HEK293T (cell line): ENCODE data around the gene GLRA3.

Experiments
- ARNT ChIP-seq: fragments of 450-650 bp; IDR thresholded peaks from 2 replicates; pipeline ENCODE4 v1.6.1; 2017; ENCODE audit warnings: mild to moderate bottlenecking
- BHLHE40 ChIP-seq: fragments of 450-650 bp; IDR thresholded peaks from 2 replicates; pipeline ENCODE4 v1.6.1; 2016; ENCODE audit warnings: mild to moderate bottlenecking, moderate library complexity, borderline replicate concordance
- ELF4 ChIP-seq: fragments of 450-650 bp; IDR thresholded peaks from 2 replicates; pipeline ENCODE4 v1.6.1; 2017; ENCODE audit warnings: antibody characterized with exemption
- FOXA1 ChIP-seq: fragments of 450-650 bp; IDR thresholded peaks from 2 replicates; pipeline ENCODE4 v1.6.1; 2016; ENCODE audit warnings: mild to moderate bottlenecking
- FOXK2 ChIP-seq: fragments of 450-650 bp; IDR thresholded peaks from 2 replicates; pipeline ENCODE4 v1.6.1; 2016; ENCODE audit warnings: mild to moderate bottlenecking
- HDGF ChIP-seq: fragments of 450-650 bp; IDR thresholded peaks from 2 replicates; pipeline ENCODE4 v1.6.1; 2017; ENCODE audit warnings: antibody characterized with exemption, borderline replicate concordance
- PKNOX1 ChIP-seq: fragments of 450-650 bp; IDR thresholded peaks from 2 replicates; pipeline ENCODE4 v1.6.1; 2016
- SP1 ChIP-seq: fragments of 450-650 bp; IDR thresholded peaks from 2 replicates; pipeline ENCODE4 v1.6.1; 2017

GRCh38 chr4:174697202-174697601 is 131.8 kb downstream of the GLRA3 start:
- TF ChIP-seq FOXK2 = no peak
- TF ChIP-seq ELF4 = no peak
- TF ChIP-seq PKNOX1 = no peak
- TF ChIP-seq SP1 = no peak
- TF ChIP-seq FOXA1 = no peak
- TF ChIP-seq BHLHE40 = no peak
- no peak for TF ChIP-seq HDGF
- TF ChIP-seq ARNT = no peak
